Testis (tissue), 3 donors: ENCODE measurements around the gene MCF2L. TPM values are rescaled to one million over a fixed set of nuclear protein-coding genes. Genes with fewer than 3 reads are reported as not detected.

Experiments used
- DNase-seq: peaks from one replicate; pipeline ENCODE4 v3.0.0-alpha.2; 2019
- H3K27ac ChIP-seq, 2 donors: fragments of 200-600 bp; sonication (generic); one replicate each; pipeline ENCODE4 v1.5.1; 2019
- H3K27me3 ChIP-seq: fragments of 200-600 bp; sonication (generic); one replicate; pipeline ENCODE4 v1.5.1; 2019
- H3K36me3 ChIP-seq: fragments of 200-600 bp; sonication (generic); one replicate; pipeline ENCODE4 v1.5.1; 2017; ENCODE audit warnings: low read depth; ENCODE audit errors: missing control alignments
- H3K4me1 ChIP-seq: fragments of 200-600 bp; sonication (generic); one replicate; pipeline ENCODE4 v1.5.1; 2019
- H3K4me3 ChIP-seq, 2 donors: fragments of 200-600 bp; sonication (generic); one replicate each; pipeline ENCODE4 v1.5.1; 2017 to 2019
- H3K9me3 ChIP-seq: fragments of 200-600 bp; sonication (generic); one replicate; pipeline ENCODE4 v1.5.1; 2017
- CTCF ChIP-seq, 3 experiments: fragments of 450-650 bp in 2 of 3; fragments of 200-600 bp in 1 of 3; sonication (generic) in 1 of 3; IDR thresholded peaks; one replicate each; pipeline ENCODE4 v1.5.1; 2016 to 2019; ENCODE audit warnings: antibody characterized with exemption in 3 of 3, mild to moderate bottlenecking in 2 of 3, moderate library complexity in 1 of 3
- POLR2A ChIP-seq: fragments of 450-650 bp; IDR thresholded peaks from one replicate; pipeline ENCODE4 v1.6.1; 2017; ENCODE audit warnings: antibody characterized with exemption, mild to moderate bottlenecking, moderate library complexity
- WGBS, 2 donors: methylation state at CpG; one replicate each; pipeline ENCODE4 v1.1.5; 2018; 5-methylcytosine and 5-hydroxymethylcytosine counted together
- intact Hi-C: fragments of 100-400 bp; cut with DNase I; formaldehyde crosslinking; loops from one replicate; pipeline ENCODE4 v1.15.1; 2023; ENCODE audit warnings: low total_unique reads
- polyA plus RNA-seq: library from polyadenylated mRNA; stranded (reverse); fragments of 350-450 nt; fragmentation: Illumina TruSeq; extraction: RNeasy Lipid Tissue Mini Kit (QIAGEN cat#74804); gene quantifications from one replicate; pipeline ENCODE4 v1.2.3, GENCODE V29; 2014; ENCODE audit warnings: low read depth, low replicate concordance; ENCODE audit not compliant: insufficient read depth
- total RNA-seq, 2 donors: library from RNA; depleted of rRNA; stranded (reverse); fragments of >200 nt; gene quantifications; one replicate each; pipeline ENCODE4 v1.2.3, GENCODE V29; 2016

The MCF2L gene
- total and polyA plus RNA-seq, 3 donors from 2014 or later = 5.0 to 17.6 (median 14.6) TPM

GRCh38 chr13:113063091-113063491, 94.1 kb downstream of the MCF2L start:
- intact Hi-C loops = no loop called here

GRCh38 chr13:113064000-113064533, 95.1 kb downstream of the MCF2L start:
- no peaks in the 10 kb centered on the region for H3K27me3 ChIP-seq
- no peaks in the 10 kb centered on the region for H3K9me3 ChIP-seq
- DNase-seq = no peak
- WGBS, 2 donors = 89 to 95% methylated on average over 25 to 27 of the region's 29 CpGs
- intact Hi-C loops = no loop called here
- H3K4me1 ChIP-seq = no peaks in the 10 kb centered on the region
- TF ChIP-seq POLR2A (no peak), CTCF (IDR thresholded peaks at IDR 0.05) (no peak)
- no peak overlapping the region for H3K4me3 ChIP-seq
- no peaks in the 10 kb centered on the region for H3K36me3 ChIP-seq
- H3K27ac ChIP-seq = no peak overlapping the region

More at GRCh38 chr13:113063091-113063491, 94.1 kb downstream of the MCF2L start:
- WGBS, 2 donors = 90 to 94% methylated on average over 18 to 22 of the region's 22 CpGs
- Histone ChIP-seq H3K4me1 (no peaks in the 10 kb centered on the region), H3K27me3 (no peaks in the 10 kb centered on the region), H3K4me3 (no peak overlapping the region), H3K9me3 (no peaks in the 10 kb centered on the region), H3K27ac (no peak overlapping the region), H3K36me3 (no peaks in the 10 kb centered on the region)
- DNase-seq = no peak
- no peak for TF ChIP-seq POLR2A
- no peak for TF ChIP-seq CTCF (IDR thresholded peaks at IDR 0.05)

GRCh38 chr13:113064534-113065405, 95.8 kb downstream of the MCF2L start:
- no peak for DNase-seq
- WGBS, 2 donors = 92 to 94% methylated on average over 39 to 41 of the region's 41 CpGs
- Histone ChIP-seq H3K9me3 (no peaks in the 10 kb centered on the region), H3K4me1 (no peaks in the 10 kb centered on the region), H3K4me3 (no peak overlapping the region), H3K27me3 (no peaks in the 10 kb centered on the region), H3K27ac (no peak overlapping the region), H3K36me3 (no peaks in the 10 kb centered on the region)
- intact Hi-C loops = no loop called here
- no peak for TF ChIP-seq CTCF (IDR thresholded peaks at IDR 0.05)
- no peak for TF ChIP-seq POLR2A

GRCh38 chr13:113065406-113066141, 96.6 kb downstream of the MCF2L start:
- no peaks in the 10 kb centered on the region for H3K4me1 ChIP-seq
- H3K9me3 ChIP-seq = no peaks in the 10 kb centered on the region
- no peak overlapping the region for H3K4me3 ChIP-seq
- no peaks in the 10 kb centered on the region for H3K27me3 ChIP-seq
- H3K27ac ChIP-seq = no peak overlapping the region
- no peak for DNase-seq
- TF ChIP-seq CTCF (IDR thresholded peaks at IDR 0.05) (no peak), POLR2A (no peak)
- H3K36me3 ChIP-seq = no peaks in the 10 kb centered on the region
- intact Hi-C loops = no loop called here
- 83 to 87% methylated on average over 8 to 29 of the region's 29 CpGs for WGBS, 2 donors
